SK-N-MC (cell line): ENCODE measurements around the gene EIF5B.

Experiments
- DNase-seq: peaks from one replicate; pipeline ENCODE4 v3.0.0-alpha.2; 2011; ENCODE audit warnings: low read depth, low spot score
- H3K27ac ChIP-seq: fragments of 200-600 bp; sonication (generic); 2 replicates; pipeline ENCODE4 v1.5.1; 2016; ENCODE audit warnings: mixed run types
- H3K36me3 ChIP-seq: fragments of 200-600 bp; sonication (generic); 2 replicates; pipeline ENCODE4 v1.6.1; 2017; ENCODE audit warnings: antibody characterized with exemption, low read length, mixed read lengths; ENCODE audit not compliant: insufficient read depth
- H3K4me3 ChIP-seq: fragments of 200-600 bp; sonication (generic); 2 replicates; pipeline ENCODE4 v1.5.1; 2016
- H3K9ac ChIP-seq: fragments of 200-600 bp; sonication (generic); 2 replicates; pipeline ENCODE4 v1.8.0; 2017; ENCODE audit warnings: mixed run types, mixed read lengths; ENCODE audit not compliant: insufficient read length
- H3K9me3 ChIP-seq: fragments of 200-600 bp; sonication (generic); 2 replicates; pipeline ENCODE4 v1.6.1; 2017; ENCODE audit warnings: low read depth, mild to moderate bottlenecking, antibody characterized with exemption, low read length, moderate library complexity, mixed read lengths
- EZH2 ChIP-seq: fragments of 200-600 bp; sonication (generic); IDR thresholded peaks from one replicate; pipeline ENCODE4 v1.6.1; 2017; ENCODE audit warnings: antibody characterized with exemption
- FOXP2 ChIP-seq: optimal IDR thresholded peaks from 2 replicates; pipeline ENCODE3; 2011; ENCODE audit warnings: mild to moderate bottlenecking, moderate library complexity; ENCODE audit not compliant: insufficient read depth; ENCODE audit errors: extremely low read length, control extremely low read depth
- POLR2AphosphoS5 ChIP-seq: IDR thresholded peaks from 2 replicates; pipeline ENCODE4 v1.6.1; 2012; ENCODE audit warnings: mild to moderate bottlenecking, low read depth, low read length, borderline replicate concordance

EIF5B gene

DNA sequence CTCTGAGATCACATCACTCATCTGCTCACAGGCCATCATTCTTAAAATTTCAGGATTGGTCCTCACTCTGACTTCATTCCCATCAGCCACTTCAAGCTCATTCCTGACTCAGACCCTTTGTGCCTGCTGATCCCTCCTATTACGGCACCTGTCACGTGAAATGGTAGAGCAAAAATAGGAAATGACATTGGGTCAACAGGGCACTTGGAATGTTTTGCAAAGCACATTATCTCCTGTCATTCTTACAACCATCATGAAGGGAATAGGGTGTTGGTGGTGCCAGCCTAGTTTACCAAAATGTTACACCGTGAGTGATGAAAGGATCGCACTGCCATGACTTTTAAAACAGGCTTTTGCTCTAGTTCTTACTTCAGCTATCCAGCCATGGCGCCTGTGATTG lies 61.1 kb downstream of the EIF5B start:
- Histone ChIP-seq H3K9me3 (no peaks in the 10 kb centered on the region), H3K4me3 (no peak overlapping the region), H3K36me3 (peaks cover 95% of the 10 kb centered on the region), H3K9ac (no peak overlapping the region), H3K27ac (no peak overlapping the region)
- no peak for TF ChIP-seq EZH2
- no peak; the same call in 1 of the 2 replicates for TF ChIP-seq POLR2AphosphoS5
- TF ChIP-seq FOXP2: no peak
- no peak for DNase-seq

DNA sequence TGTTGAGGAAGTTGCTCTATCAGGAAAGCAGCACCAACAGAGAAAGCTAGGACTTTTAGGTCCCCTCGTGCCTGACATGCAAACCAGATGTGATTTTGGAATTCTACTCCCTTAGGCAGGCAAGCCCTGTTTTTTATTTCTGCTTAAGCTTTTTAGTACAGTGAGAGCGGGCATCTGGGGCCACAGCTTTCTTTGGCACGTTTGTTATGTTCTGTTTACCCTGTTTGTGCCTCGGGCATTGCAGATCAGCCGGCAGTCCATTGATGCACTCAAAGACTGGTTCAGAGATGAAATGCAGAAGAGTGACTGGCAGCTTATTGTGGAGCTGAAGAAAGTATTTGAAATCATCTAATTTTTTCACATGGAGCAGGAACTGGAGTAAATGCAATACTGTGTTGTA lies 61.9 kb downstream of the EIF5B start:
- H3K36me3 ChIP-seq: peaks cover 95% of the 10 kb centered on the region
- H3K9ac ChIP-seq: no peak overlapping the region
- peak overlapping the region; percentile 84 for H3K27ac ChIP-seq
- TF ChIP-seq POLR2AphosphoS5: no peak
- no peak for TF ChIP-seq FOXP2
- DNase-seq: no peak
- H3K9me3 ChIP-seq: no peaks in the 10 kb centered on the region
- no peak overlapping the region for H3K4me3 ChIP-seq

DNA sequence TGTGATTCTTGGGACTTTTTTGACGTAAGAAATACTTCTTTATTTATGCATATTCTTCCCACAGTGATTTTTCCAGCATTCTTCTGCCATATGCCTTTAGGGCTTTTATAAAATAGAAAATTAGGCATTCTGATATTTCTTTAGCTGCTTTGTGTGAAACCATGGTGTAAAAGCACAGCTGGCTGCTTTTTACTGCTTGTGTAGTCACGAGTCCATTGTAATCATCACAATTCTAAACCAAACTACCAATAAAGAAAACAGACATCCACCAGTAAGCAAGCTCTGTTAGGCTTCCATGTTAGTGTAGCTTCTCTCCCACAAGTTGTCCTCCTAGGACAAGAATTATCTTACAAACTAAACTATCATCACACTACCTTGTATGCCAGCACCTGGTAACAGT lies 62.6 kb downstream of the EIF5B start:
- no peak for TF ChIP-seq EZH2
- TF ChIP-seq FOXP2: no peak
- no peak for TF ChIP-seq POLR2AphosphoS5
- no peak overlapping the region for H3K9ac ChIP-seq
- H3K27ac ChIP-seq: peak overlapping the region; percentile 84
- no peak for DNase-seq
- H3K4me3 ChIP-seq: no peak overlapping the region
- no peaks in the 10 kb centered on the region for H3K9me3 ChIP-seq
- peaks cover 94% of the 10 kb centered on the region for H3K36me3 ChIP-seq

DNA sequence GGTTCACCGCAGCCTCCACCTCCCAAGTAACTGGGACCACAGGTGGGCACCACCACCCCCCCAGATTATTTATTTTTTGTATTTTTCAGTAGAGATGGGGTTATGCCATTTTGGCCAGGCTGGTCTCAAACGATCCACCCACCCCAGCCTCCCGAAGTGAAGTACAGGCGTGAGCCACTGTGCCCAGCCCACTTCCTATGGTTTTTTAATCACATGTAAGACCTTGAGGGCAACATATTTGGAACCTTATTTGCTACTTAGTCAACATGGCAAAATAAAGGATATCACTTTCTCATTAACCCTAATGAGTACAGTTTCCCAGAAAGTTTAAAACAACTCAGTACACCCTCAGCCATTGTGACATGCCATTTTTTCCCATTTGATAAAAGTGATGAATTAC lies 64.7 kb downstream of the EIF5B start:
- Histone ChIP-seq H3K9me3 (no peaks in the 10 kb centered on the region), H3K36me3 (peaks cover 92% of the 10 kb centered on the region), H3K9ac (no peak overlapping the region), H3K4me3 (no peak overlapping the region), H3K27ac (no peak overlapping the region)
- no peak for TF ChIP-seq POLR2AphosphoS5
- no peak for TF ChIP-seq EZH2
- TF ChIP-seq FOXP2: no peak
- no peak for DNase-seq

DNA sequence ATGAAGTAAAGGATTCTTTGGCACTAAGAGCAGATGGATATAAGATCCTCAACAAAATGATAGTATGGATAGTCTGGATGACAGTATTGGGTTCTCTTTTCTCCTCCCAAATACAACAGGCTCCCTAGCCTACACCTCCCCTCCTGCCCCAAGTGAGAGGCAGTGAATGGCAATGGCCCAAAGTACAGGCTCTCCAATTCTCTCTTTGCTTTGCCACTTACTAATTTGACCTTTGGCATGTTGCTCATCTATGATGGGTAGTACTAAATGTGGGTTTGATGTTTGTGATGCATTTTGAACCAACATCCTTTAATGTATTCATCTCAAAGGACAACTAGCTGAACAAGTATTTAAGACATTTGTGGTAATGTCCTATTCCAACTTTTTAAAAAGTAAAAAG lies 65.9 kb downstream of the EIF5B start:
- Histone ChIP-seq H3K4me3 (no peak overlapping the region), H3K36me3 (peaks cover 82% of the 10 kb centered on the region), H3K9ac (no peak overlapping the region), H3K9me3 (no peaks in the 10 kb centered on the region), H3K27ac (no peak overlapping the region)
- TF ChIP-seq EZH2 (no peak), POLR2AphosphoS5 (no peak; the same call in 1 of the 2 replicates), FOXP2 (no peak)
- no peak for DNase-seq

DNA sequence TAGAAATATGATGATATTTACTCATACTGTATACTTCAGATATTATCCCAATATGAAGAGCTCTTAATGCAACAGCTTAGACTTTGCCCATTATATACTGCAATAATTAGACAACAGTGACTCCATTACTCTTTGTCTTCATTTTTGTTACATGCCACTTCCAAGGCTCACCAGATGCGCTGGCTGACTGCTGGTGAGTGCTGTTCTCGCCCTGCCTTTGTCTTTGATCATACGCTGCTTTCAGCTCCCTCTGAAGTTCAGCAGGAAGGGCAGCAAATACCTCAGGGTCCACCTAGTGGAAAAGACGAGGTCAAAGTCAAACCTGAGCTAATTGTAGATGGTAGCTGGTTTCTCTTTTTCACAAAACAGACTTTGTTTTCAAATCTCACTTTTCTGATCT lies 66.3 kb downstream of the EIF5B start:
- Histone ChIP-seq H3K4me3 (no peak overlapping the region), H3K36me3 (peaks cover 80% of the 10 kb centered on the region), H3K9me3 (no peaks in the 10 kb centered on the region), H3K27ac (no peak overlapping the region), H3K9ac (no peak overlapping the region)
- DNase-seq: no peak
- TF ChIP-seq EZH2 (no peak), FOXP2 (no peak), POLR2AphosphoS5 (no peak)

DNA sequence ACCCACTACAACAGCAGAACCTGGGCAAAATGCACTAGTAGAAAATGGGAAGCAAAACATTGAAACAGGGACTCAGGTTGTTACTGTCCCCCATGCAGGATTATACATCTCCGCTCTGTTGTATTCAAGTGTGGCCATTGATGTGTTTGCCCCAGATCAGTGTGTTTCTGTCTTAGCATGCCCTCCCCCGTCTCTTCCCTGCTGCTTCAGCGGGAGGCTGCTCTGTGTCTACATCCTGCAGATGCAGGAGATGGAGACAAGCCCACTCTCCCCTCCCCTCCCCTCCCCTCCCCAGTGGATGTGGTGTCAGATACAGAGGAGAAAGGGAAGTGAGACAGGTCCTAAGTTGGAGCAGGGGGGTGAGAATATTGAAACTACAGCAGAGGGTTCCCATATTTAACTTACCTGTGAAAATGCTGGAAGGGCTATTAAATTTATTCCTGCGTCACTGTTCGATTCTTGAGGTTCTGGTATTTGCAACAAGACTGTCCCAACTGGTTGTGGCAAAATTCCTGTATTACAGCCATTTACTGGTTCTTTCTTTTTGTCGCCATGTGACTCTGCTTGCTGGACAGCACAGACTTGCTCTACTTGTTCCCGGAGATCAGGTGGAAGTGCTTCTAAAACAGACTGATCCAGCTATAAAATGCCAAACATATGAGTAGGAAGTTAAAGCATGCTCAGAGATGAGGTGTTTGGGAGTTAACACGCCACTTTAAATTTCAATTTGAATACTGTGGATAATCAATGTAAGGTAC lies 67.0 kb downstream of the EIF5B start:
- Histone ChIP-seq H3K9ac (no peak overlapping the region), H3K4me3 (no peak overlapping the region), H3K27ac (no peak overlapping the region), H3K36me3 (peaks cover 73% of the 10 kb centered on the region), H3K9me3 (no peaks in the 10 kb centered on the region)
- TF ChIP-seq POLR2AphosphoS5 (no peak), FOXP2 (no peak), EZH2 (no peak)
- no peak for DNase-seq

DNA sequence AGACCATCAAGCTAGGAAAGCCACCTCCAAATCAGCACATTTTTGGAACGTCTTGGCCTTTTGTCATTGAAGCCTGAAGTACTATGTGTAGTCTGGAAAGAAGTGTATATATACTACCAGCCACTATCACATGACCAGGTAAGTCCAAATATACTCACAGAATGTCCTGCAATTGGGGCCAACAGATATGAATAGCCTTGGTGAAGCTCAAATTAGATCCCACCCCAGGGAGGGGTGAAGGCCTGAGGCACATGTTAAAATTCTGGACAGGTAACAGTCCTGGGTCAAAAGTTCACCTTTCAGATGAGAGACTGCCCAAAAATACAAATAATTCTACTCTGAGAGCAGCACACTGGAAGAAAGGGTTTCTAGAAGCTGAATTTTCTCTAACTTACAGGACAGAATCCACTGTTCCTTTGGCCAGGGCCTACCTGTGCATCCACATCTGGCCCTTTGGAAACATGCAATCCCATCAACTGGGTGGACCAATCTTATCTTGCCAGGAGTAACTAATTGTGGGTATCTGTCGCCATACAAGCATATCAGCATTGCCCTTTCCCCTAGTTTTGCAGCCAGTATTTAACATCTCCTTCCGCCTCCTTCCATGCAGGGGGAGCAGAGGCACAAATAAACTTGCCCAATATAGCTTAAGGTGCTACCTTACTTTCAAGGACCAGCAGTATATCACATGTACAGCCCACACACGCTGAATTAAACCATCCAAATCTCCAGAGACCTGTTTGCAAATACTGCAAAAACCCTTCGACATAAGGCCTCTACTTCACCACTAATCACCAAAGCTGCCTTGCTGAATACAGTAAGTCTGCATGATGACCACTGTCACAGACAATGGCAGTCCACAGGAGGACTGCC lies 67.8 kb downstream of the EIF5B start:
- H3K4me3 ChIP-seq: no peak overlapping the region
- no peak for DNase-seq
- no peak overlapping the region for H3K9ac ChIP-seq
- H3K36me3 ChIP-seq: peaks cover 68% of the 10 kb centered on the region
- TF ChIP-seq FOXP2: no peak
- TF ChIP-seq EZH2: no peak
- no peak for TF ChIP-seq POLR2AphosphoS5
- no peaks in the 10 kb centered on the region for H3K9me3 ChIP-seq
- no peak overlapping the region for H3K27ac ChIP-seq
